ENCODE results near the gene DNAJC15. TPM values are rescaled to one million over a fixed set of nuclear protein-coding genes. Genes with fewer than 3 reads are reported as not detected.

DNAJC15 gene
- total RNA-seq, 2 donors from 2014 or later: 7.6 to 10.7 TPM

DNA sequence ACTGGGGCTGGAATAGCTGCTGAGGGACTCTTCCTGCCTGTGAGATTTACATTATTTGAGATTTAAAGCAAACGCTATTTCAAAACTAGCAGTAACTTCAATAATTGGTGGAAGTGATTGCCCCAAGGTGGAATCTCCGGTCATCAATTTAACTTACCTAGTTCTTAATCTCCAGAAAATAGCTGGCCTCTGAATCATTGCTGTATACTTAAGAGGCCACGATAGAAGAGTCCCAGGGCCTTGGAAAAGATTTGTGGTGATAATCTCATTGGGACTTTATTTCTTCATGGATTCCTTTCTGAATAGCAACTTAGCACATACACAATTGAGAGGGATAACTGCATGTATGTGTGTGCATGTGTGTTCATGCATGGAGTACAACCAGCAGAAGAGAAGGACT is 120.2 kb downstream of the DNAJC15 start:
- Histone ChIP-seq H3K27me3 (replicated peaks; ENCODE audit: insufficient read depth) (no peaks in the 10 kb centered on the region), H3K4me3 (no peak overlapping the region), H3K36me3 (no peaks in the 10 kb centered on the region), H3K4me1 (ENCODE audit: control insufficient read depth in 1 of 2, low read depth in 2 of 2) (no peaks in the 10 kb centered on the region), H3K9me3 (no peaks in the 10 kb centered on the region), H3K27ac (no peak overlapping the region)
- DNase-seq (ENCODE audit: low spot score): no peak
- ATAC-seq (ENCODE audit: insufficient number of reproducible peaks, low FRiP score, low read depth): no peak
- TF ChIP-seq, protein P1, sequence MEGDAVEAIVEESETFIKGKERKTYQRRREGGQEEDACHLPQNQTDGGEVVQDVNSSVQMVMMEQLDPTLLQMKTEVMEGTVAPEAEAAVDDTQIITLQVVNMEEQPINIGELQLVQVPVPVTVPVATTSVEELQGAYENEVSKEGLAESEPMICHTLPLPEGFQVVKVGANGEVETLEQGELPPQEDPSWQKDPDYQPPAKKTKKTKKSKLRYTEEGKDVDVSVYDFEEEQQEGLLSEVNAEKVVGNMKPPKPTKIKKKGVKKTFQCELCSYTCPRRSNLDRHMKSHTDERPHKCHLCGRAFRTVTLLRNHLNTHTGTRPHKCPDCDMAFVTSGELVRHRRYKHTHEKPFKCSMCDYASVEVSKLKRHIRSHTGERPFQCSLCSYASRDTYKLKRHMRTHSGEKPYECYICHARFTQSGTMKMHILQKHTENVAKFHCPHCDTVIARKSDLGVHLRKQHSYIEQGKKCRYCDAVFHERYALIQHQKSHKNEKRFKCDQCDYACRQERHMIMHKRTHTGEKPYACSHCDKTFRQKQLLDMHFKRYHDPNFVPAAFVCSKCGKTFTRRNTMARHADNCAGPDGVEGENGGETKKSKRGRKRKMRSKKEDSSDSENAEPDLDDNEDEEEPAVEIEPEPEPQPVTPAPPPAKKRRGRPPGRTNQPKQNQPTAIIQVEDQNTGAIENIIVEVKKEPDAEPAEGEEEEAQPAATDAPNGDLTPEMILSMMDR (IDR thresholded peaks at IDR 0.05): no peak

DNA sequence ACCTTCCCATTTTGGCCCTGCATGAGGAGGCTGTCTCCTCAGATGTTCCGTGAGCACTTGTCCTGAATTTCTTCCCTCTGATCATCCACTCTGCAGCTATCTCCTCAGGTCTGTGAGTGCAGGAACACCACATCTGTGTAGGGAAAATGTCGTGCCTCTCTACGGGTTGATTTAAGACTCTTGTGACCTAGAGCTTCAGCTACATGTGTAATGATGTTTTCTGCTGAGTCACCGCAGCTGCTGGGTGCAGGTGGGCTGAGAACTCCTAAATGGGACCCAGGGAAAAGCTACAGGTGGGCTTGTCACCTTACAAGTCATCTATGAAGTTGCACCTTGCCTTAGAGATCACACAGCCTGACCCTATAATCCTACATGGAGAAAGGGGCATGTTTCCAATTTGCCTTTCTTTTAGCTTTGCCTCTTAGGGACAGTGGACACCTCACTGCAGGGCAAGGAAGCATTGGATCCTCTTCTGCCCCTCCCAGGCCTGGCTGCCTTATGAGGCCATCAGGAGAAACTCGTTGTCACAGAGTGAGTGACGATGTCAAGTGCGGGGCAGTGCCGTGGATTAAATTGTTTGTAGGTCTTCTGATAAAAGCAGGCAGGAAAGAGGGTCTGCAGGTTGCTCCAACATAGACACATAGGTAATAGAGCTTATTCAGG is 122.3 kb downstream of the DNAJC15 start:
- Histone ChIP-seq H3K4me3 (no peak overlapping the region), H3K36me3 (no peaks in the 10 kb centered on the region), H3K27ac (no peak overlapping the region), H3K9me3 (no peaks in the 10 kb centered on the region), H3K4me1 (ENCODE audit: control insufficient read depth in 1 of 2, low read depth in 2 of 2) (no peaks in the 10 kb centered on the region), H3K27me3 (replicated peaks; ENCODE audit: insufficient read depth) (no peaks in the 10 kb centered on the region)
- DNase-seq (ENCODE audit: low spot score) (no peak), ATAC-seq (ENCODE audit: insufficient number of reproducible peaks, low FRiP score, low read depth) (no peak)
- TF ChIP-seq, protein P1 (IDR thresholded peaks at IDR 0.05): no peak

DNA sequence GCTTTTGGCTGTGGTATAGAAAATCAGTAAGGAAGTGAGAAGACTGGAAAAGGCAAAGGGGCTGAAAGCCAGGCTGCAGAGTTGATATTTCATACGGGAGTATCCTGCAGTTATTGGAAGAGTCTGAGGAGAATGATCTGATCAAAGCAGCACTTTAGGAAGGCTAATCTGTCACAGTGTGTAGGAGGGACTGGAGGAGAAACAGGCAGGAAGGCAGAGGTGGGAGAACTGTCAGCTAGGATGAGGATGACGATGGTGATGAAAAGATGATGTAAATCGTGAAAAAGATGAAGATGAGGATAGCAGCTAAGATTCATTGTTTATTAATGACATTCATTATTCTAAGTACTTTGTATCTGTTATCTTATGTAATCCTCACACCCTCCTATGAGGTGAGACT is 123.0 kb downstream of the DNAJC15 start:
- no peak for DNase-seq (ENCODE audit: low spot score)
- Histone ChIP-seq H3K4me1 (ENCODE audit: control insufficient read depth in 1 of 2, low read depth in 2 of 2) (no peaks in the 10 kb centered on the region), H3K4me3 (no peak overlapping the region), H3K27ac (no peak overlapping the region), H3K9me3 (no peaks in the 10 kb centered on the region), H3K36me3 (no peaks in the 10 kb centered on the region), H3K27me3 (replicated peaks; ENCODE audit: insufficient read depth) (no peaks in the 10 kb centered on the region)
- no peak for ATAC-seq (ENCODE audit: insufficient number of reproducible peaks, low FRiP score, low read depth)
- TF ChIP-seq, protein P1 (IDR thresholded peaks at IDR 0.05): no peak

DNA sequence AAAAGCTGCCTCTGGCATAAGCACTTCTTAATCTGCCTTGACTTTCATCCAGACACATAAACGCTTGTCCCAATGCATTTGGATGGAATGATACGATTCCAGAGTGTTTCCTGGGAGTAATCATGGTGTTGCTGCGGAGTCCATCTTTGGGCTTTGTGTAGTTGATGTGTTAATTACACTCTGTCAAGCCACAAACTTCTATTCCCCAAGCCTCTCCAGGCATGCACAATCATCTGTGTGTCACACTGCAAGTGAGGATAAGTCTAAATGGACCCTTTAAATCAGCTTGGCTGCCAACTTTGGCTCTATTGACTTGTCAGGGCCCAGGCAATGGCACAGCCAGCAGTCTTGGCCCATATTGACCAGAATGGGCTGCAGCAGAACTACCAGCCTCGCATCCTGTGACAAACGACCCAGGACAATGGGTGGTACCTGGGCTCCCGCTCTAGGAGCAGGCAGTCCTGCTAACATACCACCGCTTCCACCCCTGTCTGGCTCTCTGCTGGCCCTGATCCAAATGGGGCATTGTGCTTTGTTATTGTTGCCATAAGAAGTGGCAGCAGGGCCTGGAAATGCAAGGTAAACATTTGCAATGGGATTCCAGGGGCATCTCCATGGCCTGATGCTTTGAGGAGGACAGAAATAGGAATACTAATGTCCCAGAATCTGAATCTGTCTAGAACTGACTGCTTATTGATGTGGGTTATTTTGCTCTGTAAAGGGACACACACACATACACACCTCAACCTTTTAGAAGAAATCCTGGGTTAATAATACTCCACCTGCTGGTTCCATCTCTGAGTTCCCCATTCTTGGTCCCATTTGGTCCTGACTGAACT is 127.2 kb downstream of the DNAJC15 start:
- DNase-seq (ENCODE audit: low spot score) (no peak), ATAC-seq (ENCODE audit: insufficient number of reproducible peaks, low FRiP score, low read depth) (no peak)
- Histone ChIP-seq H3K4me3 (no peak overlapping the region), H3K27me3 (replicated peaks; ENCODE audit: insufficient read depth) (no peaks in the 10 kb centered on the region), H3K27ac (no peak overlapping the region), H3K4me1 (ENCODE audit: control insufficient read depth in 1 of 2, low read depth in 2 of 2) (no peaks in the 10 kb centered on the region), H3K36me3 (no peaks in the 10 kb centered on the region), H3K9me3 (no peaks in the 10 kb centered on the region)
- TF ChIP-seq, protein P1 (IDR thresholded peaks at IDR 0.05): no peak

DNA sequence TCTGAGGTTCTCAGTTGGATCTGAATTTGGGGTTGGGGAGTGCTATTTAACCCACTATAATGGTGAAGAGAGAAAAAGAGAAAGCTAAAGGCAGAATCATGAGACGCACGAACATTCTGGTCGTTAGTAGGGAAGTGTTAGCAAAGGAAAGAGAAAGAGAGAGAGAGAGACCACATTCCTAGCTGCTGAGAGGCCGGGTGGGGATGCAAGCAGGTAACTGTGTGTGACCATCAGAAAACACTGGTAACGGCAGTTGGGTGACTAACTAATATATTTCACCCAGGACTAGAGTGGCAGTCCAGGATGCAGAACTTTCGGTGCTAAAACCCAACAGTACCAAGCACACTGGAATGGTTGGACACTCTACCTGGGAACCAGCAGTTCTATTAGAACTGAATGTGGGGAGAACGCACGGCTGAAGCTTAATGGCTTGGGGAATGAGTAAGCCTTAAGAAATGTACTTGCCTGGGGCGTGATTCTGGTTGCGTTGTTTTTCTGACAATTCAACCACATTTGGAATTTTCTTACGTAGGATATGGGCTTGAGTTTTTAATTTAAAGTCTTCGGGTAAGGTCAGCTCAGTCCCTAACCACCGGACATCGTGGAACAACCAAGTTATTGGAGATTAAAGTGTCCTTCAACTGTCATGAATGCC is 130.2 kb downstream of the DNAJC15 start:
- DNase-seq (ENCODE audit: low spot score) (no peak), ATAC-seq (ENCODE audit: insufficient number of reproducible peaks, low FRiP score, low read depth) (no peak)
- TF ChIP-seq, protein P1 (IDR thresholded peaks at IDR 0.05): no peak
- Histone ChIP-seq H3K9me3 (no peaks in the 10 kb centered on the region), H3K36me3 (no peaks in the 10 kb centered on the region), H3K27ac (no peak overlapping the region), H3K27me3 (replicated peaks; ENCODE audit: insufficient read depth) (no peaks in the 10 kb centered on the region), H3K4me3 (no peak overlapping the region), H3K4me1 (ENCODE audit: control insufficient read depth in 1 of 2, low read depth in 2 of 2) (no peaks in the 10 kb centered on the region)
